GM19397 (cell line): ENCODE data around the gene TOM1L1.

Source experiments
- ATAC-seq: cut with Tn5 transposase; IDR thresholded peaks from one replicate; pipeline ENCODE4 v1.9.1; 2021; ENCODE audit warnings: mild to moderate bottlenecking, moderate library complexity; ENCODE audit not compliant: unreplicated experiment

The TOM1L1 gene

GRCh38 chr17:54945231-54945630 is 44.6 kb downstream of the TOM1L1 start:
- ATAC-seq: no peak

- ATAC-seq: no peak
Observed at GRCh38 chr17:54945671-54946070, 45.0 kb downstream of the TOM1L1 start.

- ATAC-seq: no peak
Observed at GRCh38 chr17:54947396-54947795, 46.7 kb downstream of the TOM1L1 start.

- ATAC-seq: no peak
Observed at GRCh38 chr17:54948380-54948779, 47.7 kb downstream of the TOM1L1 start.

- ATAC-seq: no peak
Observed at GRCh38 chr17:54950116-54950515, 49.5 kb downstream of the TOM1L1 start.

- ATAC-seq: no peak
Observed at GRCh38 chr17:54951286-54951685, 50.6 kb downstream of the TOM1L1 start.

GRCh38 chr17:54956791-54957190 is 56.1 kb downstream of the TOM1L1 start:
- no peak for ATAC-seq

- peak; percentile 15 for ATAC-seq
Observed at GRCh38 chr17:54967621-54968261, 67.1 kb downstream of the TOM1L1 start.

- ATAC-seq: peak; percentile 94
Observed at GRCh38 chr17:54968262-54968987, 67.8 kb downstream of the TOM1L1 start, which contains the start of the genes COX11 and STXBP4. Gene COX11 (minus strand): TSS chr17:54968654. CDS start chr17:54968646, 8 bp downstream. Gene STXBP4 (plus strand): TSS chr17:54968765. CDS start chr17:54986220, 17,455 bp downstream.

- peak; percentile 32 for ATAC-seq
Observed at GRCh38 chr17:54968988-54969332, 68.3 kb downstream of the TOM1L1 start.

GRCh38 chr17:54969658-54970572 is 69.3 kb downstream of the TOM1L1 start:
- ATAC-seq: no peak

GRCh38 chr17:54971147-54971546 is 70.5 kb downstream of the TOM1L1 start:
- ATAC-seq: no peak

GRCh38 chr17:54971901-54972300 is 71.2 kb downstream of the TOM1L1 start:
- ATAC-seq: no peak

GRCh38 chr17:54972406-54973138 is 71.9 kb downstream of the TOM1L1 start:
- ATAC-seq: no peak

GRCh38 chr17:54974759-54975158 is 74.1 kb downstream of the TOM1L1 start:
- no peak for ATAC-seq

GRCh38 chr17:54976316-54976715 is 75.7 kb downstream of the TOM1L1 start:
- ATAC-seq: no peak

GRCh38 chr17:54977744-54978143 is 77.1 kb downstream of the TOM1L1 start:
- no peak for ATAC-seq

GRCh38 chr17:54979657-54980056 is 79.0 kb downstream of the TOM1L1 start:
- no peak for ATAC-seq

- no peak for ATAC-seq
Observed at GRCh38 chr17:54980375-54980774, 79.7 kb downstream of the TOM1L1 start.

GRCh38 chr17:54982399-54982798 is 81.7 kb downstream of the TOM1L1 start:
- no peak for ATAC-seq

- no peak for ATAC-seq
Observed at GRCh38 chr17:54983260-54983659, 82.6 kb downstream of the TOM1L1 start.
